GM12878 (cell line): Measurements from ENCODE around the gene DNHD1. TPM values are rescaled to one million over a fixed set of nuclear protein-coding genes. Genes with fewer than 3 reads are reported as not detected.

ENCODE experiments used
- ATAC-seq: fragments of 200-7000 bp; cut with Tn5 transposase; 3 replicates; pipeline ENCODE4 v1.9.1; 2020; ENCODE audit warnings: mild to moderate bottlenecking, moderate library complexity
- BruUV-seq: library from RNA; stranded (reverse); fragments of 400-500 nt; replicated peaks from 2 replicates; lab custom pipeline; 2021; lab: Mats Ljungman, UMichigan
- CTCF ChIA-PET: fragments of 300-600 bp; sonication (Branson Sonifier 250); formaldehyde crosslinking; extraction: SDS; loops from one replicate; lab custom pipeline; 2021; ENCODE audit warnings: inconsistent platforms; lab: Yijun Ruan, JAX
- POLR2A ChIA-PET: fragments of 350-600 bp; formaldehyde crosslinking; extraction: SDS; loops from one replicate; lab custom pipeline; 2021; ENCODE audit warnings: inconsistent platforms; lab: Charles Lee
- RAD21 ChIA-PET: fragments of 300-600 bp; sonication (Branson Sonifier 250); formaldehyde crosslinking; loops from one replicate; lab custom pipeline; 2023; ENCODE audit warnings: antibody characterized with exemption; ENCODE audit not compliant: unreplicated experiment; lab: Charles Lee
- SMC1A ChIA-PET: fragments of 300-600 bp; sonication (Branson Sonifier 250); formaldehyde crosslinking; loops from one replicate; lab custom pipeline; 2023; ENCODE audit not compliant: unreplicated experiment, uncharacterized antibody; lab: Charles Lee
- DNase-seq: peaks from one replicate; pipeline ENCODE4 v3.0.0-alpha.2; 2011; ENCODE audit warnings: low read depth, low spot score
- FAIRE-seq: peaks from 3 replicates; lab custom pipeline; 2011; peaks lifted over from hg19 to GRCh38; lab: Jason Lieb, UNC
- H2AFZ ChIP-seq: 2 replicates; pipeline ENCODE4 v1.6.0; 2011; ENCODE audit warnings: low read depth, low read length, control low read depth; ENCODE audit not compliant: control insufficient read depth
- H3K27ac ChIP-seq: 2 replicates; pipeline ENCODE4 v1.5.1; 2011; ENCODE audit warnings: control low read depth; ENCODE audit not compliant: control insufficient read depth, insufficient read depth
- H3K27me3 ChIP-seq, 2 experiments: replicated peaks in 1 of 2; 2 replicates each; pipeline versions ENCODE4 v1.6.0 to v1.6.1; 2011; ENCODE audit warnings: low read length in 1 of 2; ENCODE audit not compliant: control insufficient read depth in 2 of 2, insufficient read depth in 2 of 2
- H3K36me3 ChIP-seq, 2 experiments: 2 replicates each; pipeline ENCODE4 v1.5.1; 2011; ENCODE audit warnings: low read length in 1 of 2; ENCODE audit not compliant: control insufficient read depth in 2 of 2, insufficient read depth in 2 of 2
- H3K4me1 ChIP-seq: 2 replicates; pipeline ENCODE4 v1.6.1; 2011; ENCODE audit warnings: mild to moderate bottlenecking, low read length, moderate library complexity, mixed read lengths; ENCODE audit not compliant: control insufficient read depth, insufficient read depth
- H3K4me2 ChIP-seq: 2 replicates; pipeline ENCODE4 v1.6.0; 2011; ENCODE audit warnings: control low read depth; ENCODE audit not compliant: control insufficient read depth, insufficient read depth
- H3K4me3 ChIP-seq: fragments of 200-600 bp; sonication (generic); 2 replicates; pipeline ENCODE4 v1.5.1; 2016
- H3K79me2 ChIP-seq: 2 replicates; pipeline ENCODE4 v1.6.0; 2011; ENCODE audit warnings: low read length; ENCODE audit not compliant: control insufficient read depth, insufficient read depth
- H3K9ac ChIP-seq: 2 replicates; pipeline ENCODE4 v1.8.0; 2011; ENCODE audit warnings: low read length, control low read depth, mixed read lengths; ENCODE audit not compliant: control insufficient read depth, insufficient read depth
- H3K9me3 ChIP-seq: replicated peaks from 3 replicates; pipeline ENCODE4 v1.5.1; 2011; ENCODE audit warnings: mild to moderate bottlenecking, low read length; ENCODE audit not compliant: control insufficient read depth, insufficient read depth
- H4K20me1 ChIP-seq: 2 replicates; pipeline ENCODE4 v1.6.0; 2011; ENCODE audit not compliant: control insufficient read depth, insufficient read depth
- CBFB ChIP-seq: IDR thresholded peaks from 2 replicates; pipeline ENCODE4 v1.6.1; 2016; ENCODE audit warnings: antibody characterized with exemption, low read depth
- CHD1 ChIP-seq: IDR thresholded peaks from 2 replicates; pipeline ENCODE4 v1.6.1; 2012; ENCODE audit warnings: low read depth, low read length, improper control_type of control experiment
- E4F1 ChIP-seq: fragments of 450-650 bp; IDR thresholded peaks from 2 replicates; pipeline ENCODE4 v1.6.1; 2018; ENCODE audit warnings: borderline replicate concordance, mild to moderate bottlenecking; ENCODE audit not compliant: partially characterized antibody
- EZH2 ChIP-seq: IDR thresholded peaks from 2 replicates; pipeline ENCODE4 v1.6.1; 2012; ENCODE audit warnings: low read depth, mild to moderate bottlenecking, control low read depth, inconsistent platforms, low read length, borderline replicate concordance; ENCODE audit not compliant: control insufficient read depth
- FOXK2 ChIP-seq: fragments of 450-650 bp; IDR thresholded peaks from 2 replicates; pipeline ENCODE4 v1.6.1; 2017; ENCODE audit warnings: mild to moderate bottlenecking, moderate library complexity
- IKZF1 ChIP-seq: fragments of 450-650 bp; conservative IDR thresholded peaks from 2 replicates; pipeline ENCODE4 v1.6.1; 2017; ENCODE audit warnings: antibody characterized with exemption, mild to moderate bottlenecking
- IRF3 ChIP-seq: fragments of 450-650 bp; IDR thresholded peaks from 2 replicates; pipeline ENCODE4 v1.6.1; 2014; ENCODE audit warnings: mild to moderate bottlenecking
- PKNOX1 ChIP-seq: fragments of 450-650 bp; IDR thresholded peaks from 2 replicates; pipeline ENCODE4 v1.6.1; 2016; ENCODE audit warnings: mild to moderate bottlenecking
- PML ChIP-seq: IDR thresholded peaks from 2 replicates; pipeline ENCODE4 v1.6.1; 2012; ENCODE audit warnings: low read length, inconsistent platforms
- WGBS: methylation state at CpG from one replicate; pipeline ENCODE4 v1.1.6; 2016; ENCODE audit warnings: low lambda C conversion rate; ENCODE audit not compliant: insufficient replicate concordance, insufficient coverage; ENCODE audit errors: missing lambda C conversion rate; 5-methylcytosine and 5-hydroxymethylcytosine counted together
- in situ Hi-C: fragments of 300-500 bp; cut with MboI; formaldehyde crosslinking; loops from 9 replicates; pipeline ENCODE4 v1.14.3; 2018; ENCODE audit warnings: mixed read lengths
- intact Hi-C: fragments of 100-400 bp; cut with micrococcal nuclease; formaldehyde crosslinking; loops from one replicate; pipeline ENCODE4 v1.14.2; 2022; ENCODE audit not compliant: unreplicated experiment
- polyA plus RNA-seq, 11 experiments: library from polyadenylated mRNA; depleted of rRNA in 4 of 11; unstranded in 6 of 11; stranded (reverse) in 5 of 11; fragments of >200 nt; fragmentation: Nextera tagmentation in 4 of 11; fragmentation: Illumina TruSeq in 1 of 11; extraction: Ambion mirVana in 4 of 11; extraction: Trizol in 1 of 11; gene quantifications; 1 replicate in 1 of 11; 2 replicates in 10 of 11; pipeline versions ENCODE4 v1.2.1 to v1.2.3, GENCODE V29; 2011 to 2016; ENCODE audit warnings: inconsistent platforms in 2 of 11, missing spikeins in 2 of 11, low read depth in 1 of 11
- total RNA-seq, 4 experiments: library from RNA; depleted of rRNA in 3 of 4; stranded (reverse); fragments of >200 nt in 3 of 4; fragmentation: Illumina TruSeq in 1 of 4; extraction: Trizol in 1 of 4; gene quantifications; 2 replicates each; pipeline versions ENCODE4 v1.2.1 to v1.2.3, GENCODE V29; 2013 to 2021
- TF ChIP-seq, protein P1 (sequence below), 3 experiments: IDR thresholded peaks in 2 of 3; conservative IDR thresholded peaks in 1 of 3; 2 replicates each; pipeline ENCODE4 v1.5.1; 2011; ENCODE audit warnings: low read depth in 3 of 3, low read length in 3 of 3, mild to moderate bottlenecking in 3 of 3, control low read depth in 2 of 3, moderate library complexity in 2 of 3, inconsistent platforms in 1 of 3, mixed read lengths in 1 of 3; ENCODE audit not compliant: control insufficient read depth in 2 of 3, insufficient read depth in 1 of 3; ENCODE audit errors: extremely low read depth in 1 of 3
- TF ChIP-seq, protein P2 (sequence below): fragments of 450-650 bp; IDR thresholded peaks from 2 replicates; pipeline ENCODE4 v1.6.1; 2017; ENCODE audit warnings: mild to moderate bottlenecking

Gene DNHD1
- total and polyA plus RNA-seq, 10 of the 15 experiments (the other 5 are each of a cell fraction or from before 2014, with no cell fraction given) = 0.99 to 16.9 (median 8.6) TPM

- CTCF ChIA-PET = interaction anchor here (0.8 to 4.7 kb wide), 4 partner anchors 9 to 119 kb away, joined by 3 to 20 read pairs (median 6); no protein-coding TSS in a partner anchor
- no peak overlapping the region for H3K4me3 ChIP-seq
- H2AFZ ChIP-seq = no peak overlapping the region
- RAD21 ChIA-PET = interaction anchor here (1.3 to 2.4 kb wide), 2 partner anchors 17 to 119 kb away, joined by 4 to 10 read pairs; partner anchors contain the start of genes ARFIP2 and TIMM10B
- no peak for DNase-seq
- peaks cover 0 to 17% of the 10 kb centered on the region in 2 experiments; a peak in 2 of 4 replicates for H3K36me3 ChIP-seq
- no peaks in the 10 kb centered on the region for H3K79me2 ChIP-seq
- WGBS = 98% methylated on average over 5 of the region's 5 CpGs
- H3K9me3 ChIP-seq = no peaks in the 10 kb centered on the region
- in situ Hi-C loops = no loop called here
- no peak for FAIRE-seq
- no TSS peak for BruUV-seq
- H3K27ac ChIP-seq = no peak overlapping the region
- no peak overlapping the region for H3K9ac ChIP-seq
- ATAC-seq = no peak
- POLR2A ChIA-PET = interaction anchor here (0.5 to 2.0 kb wide), 3 partner anchors 8 to 38 kb away, joined by 4 to 9 read pairs (median 5); partner anchors contain the start of genes ARFIP2 and TIMM10B
- H3K27me3 ChIP-seq = no peaks in the 10 kb centered on the region
- intact Hi-C loops = no loop called here
- H4K20me1 ChIP-seq = no peaks in the 10 kb centered on the region
- H3K4me2 ChIP-seq = no peak overlapping the region
- no peaks in the 10 kb centered on the region for H3K4me1 ChIP-seq
- SMC1A ChIA-PET = interaction anchor here (1.6 kb wide), 1 partner anchor 119 kb away, joined by 4 read pairs; no protein-coding TSS in a partner anchor
- TF ChIP-seq FOXK2 = no peak
- no peak for TF ChIP-seq PML
- no peak for TF ChIP-seq CHD1
- no peak for TF ChIP-seq IRF3
- no peak for TF ChIP-seq IKZF1
- TF ChIP-seq EZH2 = no peak
- TF ChIP-seq E4F1 = no peak
- TF ChIP-seq, protein P1, sequence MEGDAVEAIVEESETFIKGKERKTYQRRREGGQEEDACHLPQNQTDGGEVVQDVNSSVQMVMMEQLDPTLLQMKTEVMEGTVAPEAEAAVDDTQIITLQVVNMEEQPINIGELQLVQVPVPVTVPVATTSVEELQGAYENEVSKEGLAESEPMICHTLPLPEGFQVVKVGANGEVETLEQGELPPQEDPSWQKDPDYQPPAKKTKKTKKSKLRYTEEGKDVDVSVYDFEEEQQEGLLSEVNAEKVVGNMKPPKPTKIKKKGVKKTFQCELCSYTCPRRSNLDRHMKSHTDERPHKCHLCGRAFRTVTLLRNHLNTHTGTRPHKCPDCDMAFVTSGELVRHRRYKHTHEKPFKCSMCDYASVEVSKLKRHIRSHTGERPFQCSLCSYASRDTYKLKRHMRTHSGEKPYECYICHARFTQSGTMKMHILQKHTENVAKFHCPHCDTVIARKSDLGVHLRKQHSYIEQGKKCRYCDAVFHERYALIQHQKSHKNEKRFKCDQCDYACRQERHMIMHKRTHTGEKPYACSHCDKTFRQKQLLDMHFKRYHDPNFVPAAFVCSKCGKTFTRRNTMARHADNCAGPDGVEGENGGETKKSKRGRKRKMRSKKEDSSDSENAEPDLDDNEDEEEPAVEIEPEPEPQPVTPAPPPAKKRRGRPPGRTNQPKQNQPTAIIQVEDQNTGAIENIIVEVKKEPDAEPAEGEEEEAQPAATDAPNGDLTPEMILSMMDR (IDR thresholded peaks at IDR 0.05 in 2 of 3, conservative IDR thresholded peaks at IDR 0.05 in 1 of 3; ENCODE audit: control insufficient read depth in 2 of 3, extremely low read depth in 1 of 3, insufficient read depth in 1 of 3, low read depth in 3 of 3, low read length in 3 of 3) = no peak
- TF ChIP-seq, protein P2, sequence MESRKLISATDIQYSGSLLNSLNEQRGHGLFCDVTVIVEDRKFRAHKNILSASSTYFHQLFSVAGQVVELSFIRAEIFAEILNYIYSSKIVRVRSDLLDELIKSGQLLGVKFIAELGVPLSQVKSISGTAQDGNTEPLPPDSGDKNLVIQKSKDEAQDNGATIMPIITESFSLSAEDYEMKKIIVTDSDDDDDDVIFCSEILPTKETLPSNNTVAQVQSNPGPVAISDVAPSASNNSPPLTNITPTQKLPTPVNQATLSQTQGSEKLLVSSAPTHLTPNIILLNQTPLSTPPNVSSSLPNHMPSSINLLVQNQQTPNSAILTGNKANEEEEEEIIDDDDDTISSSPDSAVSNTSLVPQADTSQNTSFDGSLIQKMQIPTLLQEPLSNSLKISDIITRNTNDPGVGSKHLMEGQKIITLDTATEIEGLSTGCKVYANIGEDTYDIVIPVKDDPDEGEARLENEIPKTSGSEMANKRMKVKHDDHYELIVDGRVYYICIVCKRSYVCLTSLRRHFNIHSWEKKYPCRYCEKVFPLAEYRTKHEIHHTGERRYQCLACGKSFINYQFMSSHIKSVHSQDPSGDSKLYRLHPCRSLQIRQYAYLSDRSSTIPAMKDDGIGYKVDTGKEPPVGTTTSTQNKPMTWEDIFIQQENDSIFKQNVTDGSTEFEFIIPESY = no peak
- no peak for TF ChIP-seq CBFB
- no peak for TF ChIP-seq PKNOX1
These were observed 1.5 kb downstream of the DNHD1 start for GRCh38 chr11:6498544-6498943.
